Posterior vena cava (tissue), 2 donors: ENCODE results near the gene SUMO2. TPM values are rescaled to one million over a fixed set of nuclear protein-coding genes. Genes with fewer than 3 reads are reported as not detected.
"Not testable (repeated sequence)": the region's sequence is repeated elsewhere in the genome, so short reads cannot be mapped to it uniquely, and the experiment has no call there.

Experiments
- DNase-seq: peaks from one replicate; pipeline ENCODE4 v3.0.0-alpha.2; 2020; ENCODE audit warnings: low spot score
- intact Hi-C, 2 donors: fragments of 100-400 bp; cut with DNase I; formaldehyde crosslinking; loops; one replicate each; pipeline versions ENCODE4 v1.14.1 to v1.14.2; 2022 to 2023
- total RNA-seq, 2 donors: library from RNA; stranded (reverse); fragmentation: NEBNext Ultra II Directional; extraction: Animal tissue kit (Norgen Biotek cat#: 25700); gene quantifications; one replicate each; pipeline ENCODE4 v1.2.1, GENCODE V29; 2021
- donor health status: DM: yes; HTN: yes; CAD: no.
- donor health status: DM: yes; HTN: yes; CAD: no.

Gene SUMO2
- total RNA-seq, 2 donors from 2014 or later, result 221 to 238 TPM

DNA sequence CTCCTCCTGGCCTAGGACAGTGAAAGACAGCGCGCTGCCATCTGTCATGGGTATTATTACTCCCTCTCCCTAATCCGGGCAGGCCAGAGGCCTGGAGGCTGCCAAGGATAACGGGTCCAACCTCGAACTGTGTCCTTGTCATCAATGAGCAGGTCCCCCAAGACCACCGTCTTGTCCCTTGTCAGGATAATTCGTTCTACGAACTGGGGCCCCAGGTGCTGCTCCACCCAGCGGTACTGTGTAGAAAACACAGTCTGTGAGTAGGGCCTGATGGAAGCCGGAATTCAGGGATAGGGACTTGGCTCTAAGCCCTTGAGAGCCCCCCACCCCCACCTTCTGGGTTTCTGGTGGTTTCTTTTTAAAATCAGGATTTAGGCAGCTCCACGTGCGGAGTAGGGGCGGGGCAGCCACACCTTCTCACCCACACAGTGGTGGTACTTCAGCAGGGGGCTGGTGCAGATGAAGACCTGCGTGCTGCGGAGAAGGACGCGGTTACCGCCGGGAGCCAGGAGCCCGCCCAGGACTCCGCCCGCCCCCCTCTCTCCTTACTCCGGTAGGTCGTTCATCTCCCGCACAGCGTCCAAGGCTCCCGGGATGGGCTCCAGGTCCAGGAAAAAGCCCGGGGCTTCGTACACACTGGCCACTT lies 52.0 kb downstream of the SUMO2 start:
- DNase-seq, result peak; percentile 84
- intact Hi-C loops, result no loop called here

DNA sequence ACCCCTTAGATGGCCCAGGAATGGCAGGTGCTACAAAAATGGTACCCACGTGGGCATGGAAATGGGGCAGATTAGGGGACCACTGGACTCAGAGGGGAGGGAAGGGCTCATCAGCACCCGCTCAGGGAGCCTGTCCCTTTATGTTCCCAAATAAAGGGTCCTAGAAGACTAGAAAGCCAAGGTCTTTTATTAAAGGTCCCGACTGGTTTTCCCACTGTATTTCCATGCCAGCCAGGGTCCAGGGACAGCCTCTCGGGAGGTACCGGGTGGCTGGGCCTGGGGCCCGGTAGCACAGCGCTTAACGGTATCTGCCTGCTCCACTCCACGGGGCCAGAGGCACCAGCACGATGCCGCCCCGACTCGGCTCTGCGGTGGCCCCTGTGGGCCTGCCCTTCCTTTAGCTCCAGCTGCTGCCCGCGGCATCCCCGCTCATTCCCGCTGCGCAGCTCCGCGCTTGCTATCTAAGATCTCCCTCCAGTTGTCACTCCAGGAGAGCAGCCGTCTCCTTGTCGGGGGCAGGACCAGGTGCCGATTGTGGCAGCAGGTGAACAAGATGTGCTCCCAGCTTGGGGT lies 52.6 kb downstream of the SUMO2 start:
- DNase-seq, result peak; percentile 76
- intact Hi-C loops, result no loop called here

DNA sequence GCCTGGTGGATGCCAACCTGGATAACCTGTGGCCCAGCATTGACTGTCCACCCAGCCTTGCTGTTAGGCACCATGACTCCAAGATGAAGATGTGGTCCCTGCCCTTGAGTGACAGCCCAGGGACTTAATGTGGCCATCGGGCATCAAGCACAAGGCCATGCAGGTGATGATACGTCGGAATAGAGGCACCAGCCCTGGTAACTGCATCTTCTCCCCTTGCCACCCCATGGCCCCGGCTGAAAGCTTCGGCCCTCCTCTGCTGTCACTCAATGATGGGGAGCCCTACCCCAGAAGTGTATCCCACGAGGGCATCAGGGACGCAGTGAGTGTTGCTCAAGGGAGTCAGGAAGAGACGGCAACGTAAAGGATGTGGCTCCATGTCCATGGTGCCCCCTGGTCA lies 53.2 kb downstream of the SUMO2 start:
- intact Hi-C loops, result no loop called here
- DNase-seq, result peak; percentile 60

DNA sequence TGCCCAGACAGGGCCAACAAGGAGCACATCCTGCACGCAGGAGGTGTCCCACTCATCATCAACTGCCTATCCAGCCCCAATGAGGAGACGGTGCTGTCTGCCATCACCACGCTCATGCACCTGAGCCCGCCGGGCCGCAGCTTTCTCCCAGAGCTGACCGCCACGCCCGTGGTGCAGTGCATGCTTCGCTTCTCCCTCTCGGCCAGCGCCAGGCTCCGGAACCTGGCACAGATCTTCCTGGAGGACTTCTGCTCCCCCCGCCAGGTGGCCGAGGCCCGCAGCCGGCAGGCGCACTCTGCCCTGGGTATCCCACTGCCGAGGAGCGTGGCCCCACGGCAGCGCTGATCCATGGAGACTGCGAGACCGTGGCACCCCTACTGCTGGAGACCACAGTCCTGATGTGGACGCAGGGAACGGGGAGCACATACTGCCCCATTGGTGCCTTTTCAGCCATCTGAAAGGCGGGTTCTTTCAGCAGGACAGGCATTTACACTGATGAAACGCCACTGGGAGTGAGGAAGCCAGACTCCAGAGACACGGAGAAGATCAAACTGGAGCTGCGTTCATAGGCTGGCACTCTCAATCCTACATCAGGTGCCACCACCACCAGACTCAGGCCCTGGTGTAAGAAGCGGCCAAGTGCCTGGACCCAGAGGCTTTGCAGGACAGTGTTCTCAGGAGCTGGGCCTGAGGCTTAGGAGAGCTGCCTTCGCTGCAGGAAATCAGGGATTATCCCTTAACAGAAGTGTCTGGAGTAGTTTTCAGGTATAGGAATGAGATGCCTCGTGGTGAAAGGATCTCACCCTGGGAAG lies 53.9 kb downstream of the SUMO2 start:
- intact Hi-C loops, result no loop called here
- peak; percentile 74 for DNase-seq

DNA sequence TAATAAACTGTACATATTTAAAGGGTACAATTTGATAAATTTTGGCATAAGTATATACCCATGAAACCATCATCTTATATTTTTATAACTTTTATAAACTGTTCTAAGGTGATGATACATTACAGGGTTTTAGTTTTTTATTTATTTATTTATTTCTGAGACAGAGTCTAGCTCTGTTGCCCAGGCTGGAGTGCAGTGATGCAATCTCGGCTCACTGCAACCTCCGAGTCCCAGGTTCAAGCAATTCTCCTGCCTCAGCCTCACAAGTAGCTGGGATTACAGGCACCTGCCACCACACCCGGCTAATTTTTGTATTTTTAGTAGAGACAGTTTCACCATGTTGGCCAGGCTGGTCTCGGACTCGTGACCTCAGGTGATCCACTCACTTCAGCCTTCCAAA lies 54.8 kb downstream of the SUMO2 start:
- DNase-seq, result peak; percentile 10
- intact Hi-C loops, result not testable (repeated sequence)

DNA sequence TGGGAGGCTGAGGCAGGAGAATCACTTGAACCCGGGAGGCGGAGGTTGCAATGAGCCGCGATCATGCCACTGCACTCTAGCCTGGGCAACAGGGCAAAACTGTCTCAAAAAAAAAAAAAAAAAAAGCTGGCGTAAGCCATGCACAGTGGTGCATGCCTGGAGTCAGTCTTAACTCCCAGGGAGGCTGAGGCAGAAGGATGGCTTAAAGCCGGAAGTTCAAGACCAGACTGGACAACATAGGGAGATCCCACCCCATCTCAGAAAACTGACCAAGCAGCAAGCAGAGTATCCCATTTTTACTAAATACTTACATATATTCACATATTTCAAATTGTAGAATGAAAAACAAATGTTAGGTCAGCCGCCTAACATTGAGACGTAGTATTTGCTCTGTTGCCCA lies 55.8 kb downstream of the SUMO2 start:
- intact Hi-C loops, result no loop called here
- DNase-seq, result no peak

DNA sequence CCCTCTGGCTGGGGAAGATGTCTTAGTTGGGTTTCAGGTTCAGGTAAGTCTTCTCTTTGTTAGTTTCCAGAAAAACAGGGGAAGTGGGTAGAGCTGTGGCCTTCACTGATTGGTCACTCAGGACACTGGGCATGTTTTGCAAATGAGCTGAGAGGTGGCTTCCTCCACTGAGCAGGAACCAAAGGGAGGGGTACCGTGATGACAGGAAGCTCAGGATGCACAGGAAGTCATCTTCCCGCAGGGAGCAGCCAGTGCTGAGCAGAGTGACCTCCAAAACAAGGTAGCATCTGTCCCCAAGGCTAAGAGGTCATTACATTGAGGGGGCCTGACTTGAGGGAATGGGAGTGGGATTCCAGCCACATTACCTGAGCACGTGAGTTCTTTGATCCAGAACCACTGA lies 56.8 kb downstream of the SUMO2 start:
- intact Hi-C loops, result no loop called here
- no peak for DNase-seq

DNA sequence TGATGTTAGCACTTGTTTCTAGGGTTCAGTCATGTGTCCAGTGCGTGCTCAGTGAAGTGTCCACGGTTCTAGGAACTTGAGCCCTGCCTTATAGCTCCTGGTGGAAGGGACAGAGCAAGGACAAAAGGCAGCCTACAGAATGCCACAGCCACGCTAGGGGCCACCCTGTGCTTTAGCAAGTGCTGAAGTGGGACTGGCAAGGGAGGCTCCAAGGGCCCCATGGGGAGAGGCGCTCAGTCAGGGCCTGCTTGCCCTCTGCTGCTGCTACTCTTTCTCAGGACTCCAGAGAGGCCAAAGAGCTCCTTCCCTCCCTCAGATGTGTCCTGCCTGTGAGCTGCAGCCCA lies 58.0 kb downstream of the SUMO2 start:
- DNase-seq, result no peak
- intact Hi-C loops, result no loop called here

DNA sequence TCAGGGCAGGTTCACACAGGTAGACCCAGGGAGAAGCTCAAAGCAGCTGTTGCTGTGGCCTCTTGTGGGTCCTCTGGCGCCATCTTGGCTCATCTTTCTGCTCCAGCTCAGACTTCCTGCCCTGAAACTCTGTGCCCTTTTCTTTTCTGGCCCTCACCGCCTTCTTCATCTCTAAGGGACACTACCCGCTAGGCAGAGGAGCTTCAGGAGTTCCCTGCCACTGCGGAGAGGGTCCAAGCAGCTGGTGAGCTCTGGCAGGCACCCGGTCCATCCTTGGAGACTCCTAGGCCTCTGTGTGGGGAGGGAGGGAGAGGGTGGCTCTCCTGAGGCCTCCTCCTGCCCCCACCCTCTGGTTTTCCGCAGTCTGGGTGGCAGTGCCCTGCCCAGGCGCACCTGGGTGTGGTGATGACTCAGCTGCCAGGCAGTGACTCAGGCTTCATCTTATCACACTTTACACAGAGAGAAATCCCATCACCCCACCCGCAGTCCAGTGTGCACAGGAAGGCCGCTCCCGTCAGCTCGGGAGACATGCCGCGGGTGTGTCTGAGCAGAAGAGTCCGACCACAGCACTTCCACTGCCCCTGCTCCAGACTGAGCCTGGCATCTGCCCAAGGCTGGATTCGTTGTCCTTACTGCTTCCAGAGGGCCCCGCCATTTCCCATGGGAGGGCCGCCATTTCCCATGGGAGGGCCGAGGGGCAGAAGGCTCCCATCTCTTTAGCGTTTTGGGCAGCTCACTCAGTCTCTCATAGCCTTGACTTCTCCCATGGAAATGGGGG lies 58.5 kb downstream of the SUMO2 start:
- DNase-seq, result peak; percentile 86
- intact Hi-C loops, result no loop called here

DNA sequence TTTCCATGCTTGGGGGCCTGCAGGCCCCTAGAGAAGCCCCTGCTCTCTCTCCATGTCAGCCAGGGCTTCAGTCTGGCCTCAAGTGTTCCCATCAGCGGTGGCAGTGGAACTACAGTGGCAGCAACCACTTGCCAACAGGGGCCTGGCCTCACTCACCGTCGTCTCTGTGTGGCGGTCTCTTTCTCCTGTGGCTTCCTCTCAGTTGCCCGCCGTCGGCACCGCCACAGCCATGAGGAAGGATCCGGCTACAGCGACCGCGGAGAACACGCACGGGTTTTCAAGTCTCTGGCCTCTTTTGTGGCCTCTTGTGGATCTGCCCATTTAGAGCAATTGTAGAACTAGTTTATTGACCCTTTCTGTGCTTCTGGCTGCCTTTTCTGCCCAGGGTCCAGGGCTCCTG lies 64.5 kb downstream of the SUMO2 start:
- no peak for DNase-seq
- intact Hi-C loops, result loop anchor here in 1 of 2 donors (10.0 kb wide), 1 partner anchor 56 kb away; no protein-coding TSS in a partner anchor

DNA sequence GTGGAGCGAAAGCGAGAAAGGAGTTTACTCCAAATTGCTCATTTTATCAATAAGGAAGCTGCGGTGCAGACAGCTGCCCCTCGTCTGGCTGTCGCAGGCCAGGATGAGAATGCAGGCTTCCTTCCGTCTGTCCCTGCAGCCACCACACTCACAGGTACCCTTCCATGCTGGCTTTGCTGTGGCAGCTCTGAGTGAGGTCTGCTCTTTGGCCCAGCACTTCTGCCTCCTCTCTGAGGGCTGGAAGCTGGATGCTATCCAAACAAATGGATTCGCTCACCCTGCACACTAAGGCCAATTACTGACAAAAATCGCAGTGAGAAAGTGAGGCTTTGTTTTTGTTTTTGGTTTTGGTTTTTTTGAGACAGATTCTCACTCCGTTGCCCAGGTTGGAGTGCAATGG lies 66.0 kb downstream of the SUMO2 start:
- no peak for DNase-seq
- intact Hi-C loops, result loop anchor here in 1 of 2 donors (10.0 kb wide), 1 partner anchor 58 kb away; no protein-coding TSS in a partner anchor

Other genes starting within 250 kb of the SUMO2 start
- not detected for gene OTOP3, start 247.1 kb downstream of the SUMO2 start, total RNA-seq
- 10 to 100 TPM; 11.7 to 13.0 TPM for gene HID1, start 210.2 kb downstream of the SUMO2 start, total RNA-seq
- gene CDR2L, start 195.3 kb downstream of the SUMO2 start, total RNA-seq, result 10 to 100 TPM; 17.4 to 26.0 TPM
- gene MRPL58, start 170.3 kb downstream of the SUMO2 start, total RNA-seq, result 10 to 100 TPM; 23.3 to 23.5 TPM
- gene ATP5PD, start 136.0 kb downstream of the SUMO2 start, total RNA-seq, result 100 to 1,000 TPM; 205 to 235 TPM
- gene KCTD2, start 135.7 kb downstream of the SUMO2 start, total RNA-seq, result 10 to 100 TPM; 23.0 to 25.0 TPM
- gene SLC16A5, start 95.0 kb downstream of the SUMO2 start, total RNA-seq, result 1 to 10 TPM; 6.1 to 8.1 TPM
- 1 to 10 TPM; 5.8 to 6.4 TPM for gene ARMC7, start 73.0 kb downstream of the SUMO2 start, total RNA-seq
- 10 to 100 TPM; 26.2 to 33.0 TPM for gene NT5C, start 51.2 kb downstream of the SUMO2 start, total RNA-seq
- gene JPT1, start 28.4 kb downstream of the SUMO2 start, total RNA-seq, result 10 to 100 TPM; 20.1 to 22.3 TPM
- gene NUP85, start 22.7 kb upstream of the SUMO2 start, total RNA-seq, result 10 to 100 TPM; 49.6 to 50.9 TPM
- 10 to 100 TPM; 28.0 to 32.4 TPM for gene GGA3, start 78.6 kb upstream of the SUMO2 start, total RNA-seq
- gene MRPS7, start 78.9 kb upstream of the SUMO2 start, total RNA-seq, result 10 to 100 TPM; 25.0 to 30.9 TPM
- gene MIF4GD, start 88.3 kb upstream of the SUMO2 start, total RNA-seq, result 10 to 100 TPM; 25.2 to 27.3 TPM
- gene SLC25A19, start 106.5 kb upstream of the SUMO2 start, total RNA-seq, result 10 to 100 TPM in 1 of 2 donors, 1 to 10 TPM in 1; 9.9 to 14.6 TPM
- gene GRB2, start 222.7 kb upstream of the SUMO2 start, total RNA-seq, result 10 to 100 TPM; 87.2 to 97.8 TPM